H9 (cell line): ENCODE measurements around the gene CDYL2. TPM values are rescaled to one million over a fixed set of nuclear protein-coding genes. Genes with fewer than 3 reads are reported as not detected.

Experiments used
- DNase-seq: peaks from one replicate; pipeline ENCODE4 v3.0.0-alpha.2; 2017
- H2AFZ ChIP-seq: one replicate; pipeline ENCODE4 v1.6.1; 2013; ENCODE audit warnings: mild to moderate bottlenecking, low read length, control low read depth, moderate library complexity
- H2AK5ac ChIP-seq: 2 replicates; pipeline ENCODE4 v1.6.1; 2013; ENCODE audit warnings: low read length, control low read depth, mixed read lengths; ENCODE audit not compliant: insufficient read length
- H2BK120ac ChIP-seq: one replicate; pipeline ENCODE4 v1.6.1; 2013; ENCODE audit warnings: low read depth, mild to moderate bottlenecking, low read length, control low read depth, inconsistent platforms; ENCODE audit not compliant: poor library complexity, severe bottlenecking
- H2BK12ac ChIP-seq: 2 replicates; pipeline ENCODE4 v1.6.1; 2013; ENCODE audit warnings: low read length, control low read depth, mixed read lengths, low read depth; ENCODE audit not compliant: insufficient read length
- H2BK15ac ChIP-seq: 2 replicates; pipeline ENCODE4 v1.6.1; 2013; ENCODE audit warnings: low read depth, low read length, control low read depth
- H2BK20ac ChIP-seq: one replicate; pipeline ENCODE4 v1.6.1; 2013; ENCODE audit warnings: low read depth, mild to moderate bottlenecking, low read length, control low read depth, inconsistent platforms; ENCODE audit not compliant: poor library complexity, severe bottlenecking
- H2BK5ac ChIP-seq: 2 replicates; pipeline ENCODE4 v1.6.1; 2013; ENCODE audit warnings: low read length, control low read depth, mixed read lengths; ENCODE audit not compliant: insufficient read length
- H3K14ac ChIP-seq: 2 replicates; pipeline ENCODE4 v1.6.1; 2013; ENCODE audit warnings: low read length, control low read depth; ENCODE audit not compliant: insufficient read depth
- H3K18ac ChIP-seq: 2 replicates; pipeline ENCODE4 v1.6.1; 2013; ENCODE audit warnings: low read depth, mild to moderate bottlenecking, mixed read lengths, low read length, control low read depth; ENCODE audit not compliant: insufficient read length
- H3K23ac ChIP-seq: 2 replicates; pipeline ENCODE4 v1.6.1; 2013; ENCODE audit warnings: low read length, control low read depth, mixed read lengths, low read depth; ENCODE audit not compliant: insufficient read length
- H3K23me2 ChIP-seq: 2 replicates; pipeline ENCODE4 v1.6.1; 2013; ENCODE audit warnings: low read depth, mild to moderate bottlenecking, mixed read lengths, low read length, control low read depth; ENCODE audit not compliant: insufficient read length, poor library complexity, severe bottlenecking
- H3K27ac ChIP-seq: 2 replicates; pipeline ENCODE4 v1.5.1; 2013; ENCODE audit warnings: low read length, control low read depth, mixed read lengths, low read depth; ENCODE audit not compliant: insufficient read length
- H3K27me3 ChIP-seq: 2 replicates; pipeline ENCODE4 v1.6.1; 2013; ENCODE audit warnings: low read length, control low read depth, inconsistent platforms; ENCODE audit not compliant: insufficient read depth
- H3K4ac ChIP-seq: 2 replicates; pipeline ENCODE4 v1.6.1; 2013; ENCODE audit warnings: low read depth, mild to moderate bottlenecking, control low read depth, inconsistent platforms, low read length, moderate library complexity
- H3K4me1 ChIP-seq: 2 replicates; pipeline ENCODE4 v1.6.1; 2013; ENCODE audit warnings: low read length, control low read depth, inconsistent platforms; ENCODE audit not compliant: insufficient read depth
- H3K4me2 ChIP-seq: 2 replicates; pipeline ENCODE4 v1.6.1; 2013; ENCODE audit warnings: low read length, control low read depth, mixed read lengths; ENCODE audit not compliant: insufficient read length, insufficient read depth
- H3K56ac ChIP-seq: 2 replicates; pipeline ENCODE4 v1.6.1; 2013; ENCODE audit warnings: low read depth, mild to moderate bottlenecking, mixed read lengths, low read length, control low read depth; ENCODE audit not compliant: insufficient read length
- H3K79me1 ChIP-seq: 2 replicates; pipeline ENCODE4 v1.6.1; 2013; ENCODE audit warnings: low read depth, mild to moderate bottlenecking, moderate library complexity, low read length, control low read depth, inconsistent platforms; ENCODE audit not compliant: insufficient read depth, poor library complexity, severe bottlenecking
- H3K79me2 ChIP-seq: 2 replicates; pipeline ENCODE4 v1.6.1; 2013; ENCODE audit warnings: low read length, control low read depth, inconsistent platforms; ENCODE audit not compliant: insufficient read depth
- H3K9ac ChIP-seq: 2 replicates; pipeline ENCODE4 v1.6.1; 2013; ENCODE audit warnings: low read length, control low read depth, mixed read lengths; ENCODE audit not compliant: insufficient read length; ENCODE audit errors: extremely low read depth
- H3K9me3 ChIP-seq: one replicate; pipeline ENCODE4 v1.6.1; 2013; ENCODE audit warnings: low read depth, low read length, inconsistent platforms; ENCODE audit not compliant: control insufficient read depth
- H3T11ph ChIP-seq: one replicate; pipeline ENCODE4 v1.6.1; 2013; ENCODE audit warnings: mild to moderate bottlenecking, low read length, control low read depth, inconsistent platforms
- H4K20me1 ChIP-seq: one replicate; pipeline ENCODE4 v1.6.1; 2013; ENCODE audit not compliant: control insufficient read depth, insufficient read length, insufficient read depth
- H4K5ac ChIP-seq: 2 replicates; pipeline ENCODE4 v1.6.1; 2013; ENCODE audit warnings: low read depth, mild to moderate bottlenecking, mixed read lengths, low read length, control low read depth; ENCODE audit not compliant: insufficient read length
- H4K8ac ChIP-seq: replicated peaks from 2 replicates; pipeline ENCODE4 v1.6.1; 2013; ENCODE audit warnings: low read length, control low read depth, mixed read lengths, low read depth; ENCODE audit not compliant: insufficient read length
- H4K91ac ChIP-seq: 2 replicates; pipeline ENCODE4 v1.6.1; 2013; ENCODE audit warnings: low read depth, mild to moderate bottlenecking, moderate library complexity, mixed read lengths, low read length, control low read depth; ENCODE audit not compliant: insufficient read length
- H3K27ac Mint-ChIP-seq, 3 experiments: 2 replicates in 2 of 3; 3 replicates in 1 of 3; pipeline ENCODE4 v1.8.0; 2020 to 2021; ENCODE audit warnings: mixed read lengths in 3 of 3, mild to moderate bottlenecking in 1 of 3, moderate library complexity in 1 of 3
- H3K27me3 Mint-ChIP-seq: 2 replicates; pipeline ENCODE4 v1.8.0; 2021; ENCODE audit warnings: low read depth, mild to moderate bottlenecking, moderate library complexity, mixed read lengths
- H3K36me3 Mint-ChIP-seq, 3 experiments: 2 replicates in 2 of 3; 3 replicates in 1 of 3; pipeline ENCODE4 v1.8.0; 2020 to 2021; ENCODE audit warnings: low read depth in 3 of 3, mixed read lengths in 3 of 3; ENCODE audit not compliant: insufficient read depth in 1 of 3
- H3K4me1 Mint-ChIP-seq, 2 experiments: 2 replicates each; pipeline ENCODE4 v1.8.0; 2020; ENCODE audit warnings: mixed read lengths in 2 of 2
- H3K4me3 Mint-ChIP-seq, 2 experiments: 2 replicates in 1 of 2; 3 replicates in 1 of 2; pipeline ENCODE4 v1.8.0; 2020 to 2021; ENCODE audit warnings: mild to moderate bottlenecking in 2 of 2, mixed read lengths in 2 of 2, moderate library complexity in 1 of 2
- H3K9me3 Mint-ChIP-seq, 2 experiments: 2 replicates in 1 of 2; 3 replicates in 1 of 2; pipeline ENCODE4 v1.8.0; 2020; ENCODE audit warnings: mild to moderate bottlenecking in 2 of 2, mixed read lengths in 2 of 2, moderate library complexity in 1 of 2
- CTCF ChIP-seq: fragments of 200-600 bp; sonication (generic); conservative IDR thresholded peaks from 3 replicates; pipeline ENCODE4 v1.8.0; 2021; ENCODE audit warnings: antibody characterized with exemption, mild to moderate bottlenecking
- WGBS: extraction: QIAGEN DNeasy Blood & Tissue Kit; methylation state at CpG from one replicate; pipeline ENCODE4 v1.1.7; 2013; ENCODE audit warnings: missing lambda C conversion rate, low lambda C conversion rate, mixed read lengths; ENCODE audit not compliant: insufficient read length; ENCODE audit errors: extremely low coverage; 5-methylcytosine and 5-hydroxymethylcytosine counted together
- total RNA-seq: library from RNA; stranded (reverse); gene quantifications from 2 replicates; pipeline ENCODE4 v1.2.1, GENCODE V29; 2021

The CDYL2 gene
- total RNA-seq, 1 experiment from 2014 or later, result 4.2 TPM

DNA sequence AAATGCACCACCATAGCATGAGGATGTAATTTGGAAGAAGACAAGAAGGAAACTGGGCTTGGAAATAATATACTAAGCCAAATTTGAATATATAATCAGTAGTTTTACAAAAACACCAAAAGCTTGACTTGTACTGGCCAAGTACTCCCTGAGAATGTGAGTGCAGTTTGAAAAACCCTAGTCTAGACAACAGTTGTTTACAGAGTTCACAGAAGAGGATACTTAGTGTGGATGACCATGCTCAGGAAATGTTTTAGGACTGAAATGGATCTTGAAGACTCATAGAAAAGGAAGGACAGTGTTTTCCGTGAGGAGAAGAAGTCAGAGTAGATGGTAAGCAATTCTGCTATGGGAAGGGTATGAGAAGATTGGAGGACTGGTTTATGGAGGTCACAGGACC is 1.9 kb upstream of the CDYL2 start:
- no peaks in the 10 kb centered on the region for H3K79me2 ChIP-seq

More for the DNA sequence above, 1.9 kb upstream of the CDYL2 start:
- Mint-ChIP-seq H3K9me3 (no peaks in the 10 kb centered on the region; a peak in 1 of 5 replicates), H3K4me3 (no peak overlapping the region), H3K27ac (no peak overlapping the region), H3K4me1 (0 out of 4 replicates have a peak, but pooled peaks cover 0 to 2% of the 10 kb centered on the region in 2 experiments), H3K27me3 (peaks cover 58% of the 10 kb centered on the region), H3K36me3 (no peaks in the 10 kb centered on the region)
- Histone ChIP-seq H4K5ac (no peak overlapping the region), H3K14ac (no peak overlapping the region), H3K18ac (no peak overlapping the region), H3K9me3 (no peaks in the 10 kb centered on the region), H3K23me2 (no peaks in the 10 kb centered on the region), H3T11ph (no peak overlapping the region), H2BK5ac (no peak overlapping the region), H2BK120ac (no peak overlapping the region), H3K4me2 (no peak overlapping the region), H2BK15ac (no peak overlapping the region), H3K56ac (no peak overlapping the region), H3K27ac (no peak overlapping the region), H3K4ac (no peak overlapping the region), H2AFZ (no peak overlapping the region), H4K20me1 (no peaks in the 10 kb centered on the region), H3K27me3 (peaks cover 5% of the 10 kb centered on the region; the same call in 1 of the 2 replicates), H3K9ac (no peak overlapping the region), H4K8ac (no peak overlapping the region), H2BK20ac (no peak overlapping the region), H3K79me1 (no peaks in the 10 kb centered on the region), H4K91ac (no peak overlapping the region), H3K23ac (no peak overlapping the region), H2BK12ac (no peak overlapping the region), H3K4me1 (no peaks in the 10 kb centered on the region), H2AK5ac (no peak overlapping the region)
- TF ChIP-seq CTCF, result no peak
- no CpG with 5 or more reads among the region's 1 CpG for WGBS
- no peak for DNase-seq
